SU-DHL-6 (cell line): ENCODE results near the gene OR6N1.

Source experiments
- CTCF ChIP-seq: fragments of 200-600 bp; sonication (generic); IDR thresholded peaks from one replicate; pipeline ENCODE4 v1.5.1; 2017; ENCODE audit warnings: antibody characterized with exemption, mild to moderate bottlenecking, low read length, moderate library complexity; ENCODE audit not compliant: insufficient read depth, poor library complexity, severe bottlenecking
- EZH2phosphoT487 ChIP-seq: fragments of 200-600 bp; sonication (generic), shearing (Covaris generic); conservative IDR thresholded peaks from 2 replicates; pipeline ENCODE4 v1.6.1; 2018; ENCODE audit warnings: mild to moderate bottlenecking, antibody characterized with exemption, low read length, moderate library complexity, mixed read lengths

- TF ChIP-seq CTCF: no peak
- TF ChIP-seq EZH2phosphoT487: no peak
These were observed 40.3 kb downstream of the OR6N1 start for GRCh38 chr1:158731707-158732106.
